Measurements from ENCODE around the gene CRYGN.
A peak's percentile ranks its signal among the peaks of the same experiment; 100 is the strongest.

Gene CRYGN

GRCh38 chr7:151459726-151460473, 20.0 kb upstream of the CRYGN start:
- DNase-seq (ENCODE audit: low spot score), result peak; percentile 95

DNA sequence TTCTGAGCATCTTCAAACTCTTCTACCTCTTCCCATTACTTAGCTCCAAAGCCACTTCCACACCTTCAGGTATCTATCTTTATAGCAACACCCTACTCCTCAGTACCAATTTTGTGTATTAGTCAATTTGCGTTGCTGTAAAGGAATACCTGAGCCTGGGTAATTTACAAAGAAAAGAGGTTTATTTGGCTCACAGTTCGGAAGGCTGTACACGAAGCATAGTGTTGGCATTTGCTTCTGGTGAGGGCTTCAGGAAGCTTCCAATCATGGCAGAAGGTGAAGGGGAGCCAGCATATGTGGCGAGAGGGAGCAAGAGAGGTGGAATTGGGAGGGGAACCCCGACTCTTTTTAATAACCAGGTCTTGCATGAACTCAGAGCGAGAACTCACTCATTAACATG, 17.6 kb upstream of the CRYGN start:
- DNase-seq (ENCODE audit: low spot score), result no peak

DNA sequence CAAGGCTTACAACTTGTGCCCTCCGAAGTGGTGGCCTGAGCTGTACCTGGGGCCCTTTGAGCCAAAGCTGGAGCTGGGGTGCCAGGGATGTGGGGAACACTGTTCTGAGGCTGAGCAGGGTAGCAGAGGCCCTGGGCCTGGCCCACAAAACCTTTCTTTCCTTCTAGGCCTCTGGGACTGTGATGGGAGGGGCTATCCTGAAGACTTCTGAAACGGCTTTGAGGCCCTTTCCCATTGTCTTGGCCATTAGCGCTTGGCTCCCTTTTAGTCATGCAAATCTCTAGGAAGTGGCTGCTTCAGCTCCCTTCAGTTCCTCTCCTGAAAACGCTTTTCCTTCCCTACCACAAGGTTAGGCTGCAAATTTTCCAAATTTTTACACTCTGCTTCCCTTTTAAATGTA, 16.8 kb upstream of the CRYGN start:
- DNase-seq (ENCODE audit: low spot score), result no peak

GRCh38 chr7:151456276-151456675, 16.3 kb upstream of the CRYGN start:
- no peak for DNase-seq (ENCODE audit: low spot score)

GRCh38 chr7:151455690-151456089, 15.7 kb upstream of the CRYGN start:
- DNase-seq (ENCODE audit: low spot score), result no peak

- no peak for DNase-seq (ENCODE audit: low spot score)
Observed at GRCh38 chr7:151454932-151455530, 15.1 kb upstream of the CRYGN start.

GRCh38 chr7:151454305-151454704, 14.4 kb upstream of the CRYGN start:
- no peak for DNase-seq (ENCODE audit: low spot score)

- DNase-seq (ENCODE audit: low spot score), result no peak
Observed at GRCh38 chr7:151453326-151453791, 13.4 kb upstream of the CRYGN start.

DNA sequence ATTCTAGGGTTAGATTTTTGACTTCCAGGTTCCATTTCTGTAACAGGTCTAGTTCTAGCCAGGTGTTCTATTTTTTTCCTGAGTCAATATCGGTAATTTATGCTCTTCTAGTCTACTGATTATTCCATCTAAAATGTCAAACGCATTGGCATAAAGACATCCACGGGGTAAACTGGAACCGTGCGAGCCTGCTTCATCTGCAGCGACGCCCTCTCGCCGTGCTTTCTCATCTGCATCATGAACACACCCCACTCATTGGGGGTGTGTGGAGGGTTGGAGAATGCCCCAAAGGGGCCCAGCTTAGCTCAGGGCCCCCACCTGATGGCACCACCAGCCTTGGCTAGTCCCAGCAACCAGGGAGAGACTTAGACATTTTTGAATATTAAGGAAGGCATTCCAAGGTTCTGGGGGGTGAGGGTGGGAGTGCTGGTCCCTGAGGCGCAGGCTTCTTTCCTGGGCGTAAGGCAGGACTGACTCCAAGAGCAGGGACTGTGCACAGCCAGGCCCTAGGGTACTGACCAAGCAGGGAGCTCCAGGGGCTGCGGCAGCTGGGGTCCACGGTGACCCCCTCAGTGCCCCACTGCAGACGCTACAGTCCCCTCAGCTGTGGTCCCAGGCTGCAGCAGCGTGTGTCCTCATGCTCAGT, 12.9 kb upstream of the CRYGN start:
- DNase-seq (ENCODE audit: low spot score), result no peak

- DNase-seq (ENCODE audit: low spot score), result no peak
Observed at GRCh38 chr7:151451626-151452571, 12.0 kb upstream of the CRYGN start.

- DNase-seq (ENCODE audit: low spot score), result no peak
Observed at GRCh38 chr7:151451156-151451555, 11.2 kb upstream of the CRYGN start.

DNA sequence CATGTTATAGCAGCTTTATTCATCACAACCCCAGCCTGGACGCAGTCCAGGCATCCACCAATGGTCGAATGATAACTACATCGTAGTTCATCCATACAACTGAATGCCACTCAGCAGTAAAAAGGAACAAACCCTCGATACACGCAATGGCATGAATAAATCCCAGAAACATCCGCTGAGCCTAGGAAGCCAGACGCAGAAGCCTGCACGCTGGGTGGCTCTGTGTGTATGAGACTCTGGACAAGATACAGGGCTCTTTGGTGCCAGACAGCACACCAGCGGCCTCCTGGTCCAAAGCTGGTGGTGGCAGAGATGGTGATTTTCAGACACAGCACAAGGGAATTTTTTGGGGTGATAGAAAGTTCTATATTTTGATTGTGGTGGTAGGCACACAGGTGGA, 10.0 kb upstream of the CRYGN start:
- DNase-seq (ENCODE audit: low spot score), result no peak

GRCh38 chr7:151448261-151449252, 8.6 kb upstream of the CRYGN start:
- no peak for DNase-seq (ENCODE audit: low spot score)

DNA sequence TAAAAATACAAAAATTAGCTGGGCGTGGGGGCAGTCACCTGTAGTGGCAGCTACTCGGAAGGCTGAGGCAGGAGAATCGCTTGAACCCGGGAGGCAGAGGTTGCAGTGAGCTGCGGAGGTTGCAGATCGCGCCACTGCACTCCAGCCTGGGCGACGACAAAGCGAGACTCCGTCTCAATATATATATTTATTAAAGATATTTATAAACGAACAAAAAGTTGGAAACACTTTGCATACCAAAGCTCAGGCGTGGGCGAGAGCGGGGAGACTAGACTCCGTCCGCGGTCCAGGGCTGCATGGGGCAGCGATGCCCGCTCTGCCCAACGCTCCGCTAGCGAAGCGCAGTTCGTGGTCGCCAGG, 7.9 kb upstream of the CRYGN start:
- DNase-seq (ENCODE audit: low spot score), result no peak

DNA sequence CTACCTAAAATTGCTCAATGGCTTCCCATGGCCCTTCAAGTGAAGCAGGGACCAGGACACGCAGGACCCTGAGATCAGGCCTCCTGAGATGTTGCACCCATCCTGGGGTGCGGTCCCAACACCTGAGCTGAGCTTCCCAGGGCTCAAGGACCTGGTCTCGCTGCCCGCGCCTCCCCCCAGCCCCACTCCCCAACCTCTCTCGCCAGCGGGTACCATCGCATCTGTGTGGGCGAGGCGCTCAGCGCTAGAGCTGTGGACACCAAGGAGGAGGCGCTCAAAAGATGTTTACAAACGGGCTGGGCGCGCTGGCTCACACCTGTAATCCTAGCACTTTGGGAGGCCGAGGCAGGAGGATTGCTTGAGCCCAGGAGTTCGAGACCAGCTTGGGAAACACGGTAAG, 7.4 kb upstream of the CRYGN start:
- no peak for DNase-seq (ENCODE audit: low spot score)

DNA sequence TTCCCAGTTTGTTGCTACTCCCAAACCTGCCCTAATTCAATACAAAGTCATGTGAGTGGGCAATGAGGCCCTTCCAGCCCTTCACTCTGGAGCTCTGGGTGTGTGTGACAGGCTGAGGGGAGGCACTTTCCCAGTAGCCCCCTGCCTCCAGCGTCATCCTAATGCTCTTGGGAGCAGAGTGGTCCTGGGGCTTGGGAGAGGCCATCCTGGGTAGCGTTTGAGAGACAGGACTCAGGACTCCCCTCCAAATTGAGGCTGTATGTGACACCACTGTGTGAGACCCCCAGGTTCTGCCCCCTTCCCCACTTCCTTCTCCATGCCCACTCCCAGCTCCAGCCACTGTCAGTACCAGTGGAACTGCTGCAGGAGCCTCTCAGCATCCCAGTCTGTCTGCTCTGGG, 6.5 kb upstream of the CRYGN start:
- DNase-seq (ENCODE audit: low spot score), result no peak

- no peak for DNase-seq (ENCODE audit: low spot score)
Observed at GRCh38 chr7:151444632-151445031, 4.7 kb upstream of the CRYGN start.

GRCh38 chr7:151442776-151443496, 3.0 kb upstream of the CRYGN start:
- no peak for DNase-seq (ENCODE audit: low spot score)

DNA sequence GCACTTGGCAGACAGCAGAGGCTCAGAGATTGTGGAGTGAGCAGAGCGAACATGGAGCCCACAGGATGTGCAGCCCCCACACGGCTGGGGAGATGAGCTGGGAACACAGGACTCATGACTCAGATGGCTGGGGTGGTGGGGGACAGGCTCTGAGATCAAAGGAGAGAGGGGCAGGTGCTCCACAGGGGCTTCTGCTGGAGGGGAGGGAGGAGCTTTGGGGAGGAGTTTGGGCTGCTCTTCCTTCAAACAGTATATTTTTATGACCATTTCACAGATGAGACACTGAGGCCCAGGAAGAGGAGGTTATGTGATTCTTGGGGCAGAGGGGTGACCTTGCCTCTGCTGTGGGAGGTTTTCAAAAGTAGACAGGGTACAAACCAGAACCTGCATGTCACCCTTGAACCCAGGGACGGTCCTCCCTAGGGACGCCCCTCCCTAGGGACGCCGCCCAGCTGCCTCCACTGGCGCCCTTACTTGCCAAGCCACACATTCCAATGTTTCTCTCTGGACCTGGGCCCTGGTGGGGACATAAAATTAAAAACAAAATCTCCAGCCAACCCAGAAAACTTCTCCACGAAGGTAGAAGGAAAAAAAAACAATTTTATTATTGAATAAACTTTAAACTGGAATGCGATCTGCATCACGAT, 981 bp upstream of the CRYGN start:
- DNase-seq (ENCODE audit: low spot score), result peak; percentile 65
